IMR-90 (cell line): ENCODE results near the gene RAD51AP1. TPM values are rescaled to one million over a fixed set of nuclear protein-coding genes. Genes with fewer than 3 reads are reported as not detected.

ENCODE experiments used
- ATAC-seq: fragments of 200-7000 bp; cut with Tn5 transposase; 2 replicates; pipeline ENCODE4 v1.9.1; 2020; ENCODE audit warnings: low read depth, mild to moderate bottlenecking, moderate library complexity
- BruUV-seq: library from RNA; stranded (reverse); fragments of 400-500 nt; replicated peaks from 2 replicates; lab custom pipeline; 2021; lab: Mats Ljungman, UMichigan
- CTCF ChIA-PET: fragments of 300-600 bp; formaldehyde crosslinking; extraction: SDS; loops from one replicate; lab custom pipeline; 2021; ENCODE audit warnings: antibody characterized with exemption; lab: Yijun Ruan, JAX
- POLR2A ChIA-PET: fragments of 300-600 bp; sonication (Branson Sonifier 250); formaldehyde crosslinking; loops from one replicate; lab custom pipeline; 2022; ENCODE audit warnings: antibody characterized with exemption; ENCODE audit not compliant: unreplicated experiment; lab: Charles Lee
- DNase-seq: peaks from one replicate; pipeline ENCODE4 v3.0.0; 2013
- H2AFZ ChIP-seq: replicated peaks from 2 replicates; pipeline ENCODE3; 2013; ENCODE audit warnings: low read length, mild to moderate bottlenecking; ENCODE audit not compliant: poor library complexity
- H2AK5ac ChIP-seq: 2 replicates; pipeline ENCODE4 v1.6.1; 2013; ENCODE audit warnings: low read depth, low read length, inconsistent platforms
- H2AK9ac ChIP-seq: replicated peaks from 2 replicates; pipeline ENCODE3; 2013; ENCODE audit warnings: mild to moderate bottlenecking, low read depth, low read length, moderate library complexity; ENCODE audit not compliant: poor library complexity
- H2BK120ac ChIP-seq: 2 replicates; pipeline ENCODE4 v1.6.1; 2013; ENCODE audit warnings: low read depth, low read length, inconsistent platforms
- H2BK15ac ChIP-seq: 3 replicates; pipeline ENCODE4 v1.6.1; 2013; ENCODE audit warnings: low read depth, low read length, inconsistent platforms
- H2BK20ac ChIP-seq: 2 replicates; pipeline ENCODE4 v1.6.1; 2013; ENCODE audit warnings: low read depth, mild to moderate bottlenecking, inconsistent platforms, low read length, moderate library complexity
- H2BK5ac ChIP-seq: 2 replicates; pipeline ENCODE4 v1.6.1; 2013; ENCODE audit warnings: mild to moderate bottlenecking, low read depth, low read length, inconsistent platforms; ENCODE audit not compliant: poor library complexity, severe bottlenecking
- H3K14ac ChIP-seq: replicated peaks from 2 replicates; pipeline ENCODE4 v1.6.1; 2013; ENCODE audit warnings: low read depth, low read length, inconsistent platforms
- H3K18ac ChIP-seq: 2 replicates; pipeline ENCODE4 v1.6.1; 2013; ENCODE audit warnings: low read depth, low read length, control low read depth
- H3K23ac ChIP-seq: 2 replicates; pipeline ENCODE4 v1.6.1; 2013; ENCODE audit warnings: low read depth, low read length, inconsistent platforms
- H3K27ac ChIP-seq: 2 replicates; pipeline ENCODE4 v1.5.1; 2013; ENCODE audit warnings: mild to moderate bottlenecking, control low read depth, low read length; ENCODE audit not compliant: insufficient read depth
- H3K27me3 ChIP-seq: 2 replicates; pipeline ENCODE4 v1.6.1; 2013; ENCODE audit warnings: low read length; ENCODE audit not compliant: control insufficient read depth, insufficient read depth
- H3K36me3 ChIP-seq: 2 replicates; pipeline ENCODE4 v1.6.1; 2013; ENCODE audit warnings: low read length, mixed read lengths; ENCODE audit not compliant: control insufficient read depth, insufficient read depth
- H3K4ac ChIP-seq: 2 replicates; pipeline ENCODE4 v1.6.1; 2013; ENCODE audit warnings: low read depth, low read length, inconsistent platforms
- H3K4me1 ChIP-seq: 2 replicates; pipeline ENCODE4 v1.6.1; 2013; ENCODE audit warnings: low read length, mixed read lengths; ENCODE audit not compliant: control insufficient read depth, insufficient read depth
- H3K4me2 ChIP-seq: 2 replicates; pipeline ENCODE4 v1.6.1; 2013; ENCODE audit warnings: low read depth, mild to moderate bottlenecking, control low read depth, low read length, moderate library complexity
- H3K4me3 ChIP-seq: 2 replicates; pipeline ENCODE4 v1.5.1; 2013; ENCODE audit warnings: low read depth, mild to moderate bottlenecking, control low read depth, low read length, moderate library complexity; ENCODE audit not compliant: insufficient read depth
- H3K56ac ChIP-seq: 2 replicates; pipeline ENCODE4 v1.6.1; 2013; ENCODE audit warnings: low read length, inconsistent platforms; ENCODE audit not compliant: insufficient read depth; ENCODE audit errors: extremely low read depth
- H3K79me1 ChIP-seq, 2 experiments: 2 replicates each; pipeline ENCODE4 v1.6.1; 2013; ENCODE audit warnings: low read length in 2 of 2, inconsistent platforms in 1 of 2, low read depth in 1 of 2
- H3K9ac ChIP-seq: 2 replicates; pipeline ENCODE4 v1.6.1; 2013; ENCODE audit warnings: low read depth, low read length, control low read depth
- H3K9me1 ChIP-seq: 2 replicates; pipeline ENCODE4 v1.6.1; 2013; ENCODE audit warnings: low read length, inconsistent platforms; ENCODE audit not compliant: insufficient read depth
- H3K9me3 ChIP-seq: 2 replicates; pipeline ENCODE4 v1.6.1; 2013; ENCODE audit warnings: low read length; ENCODE audit not compliant: control insufficient read depth, insufficient read depth
- H4K20me1 ChIP-seq: 2 replicates; pipeline ENCODE4 v1.6.1; 2013; ENCODE audit warnings: low read length, inconsistent platforms; ENCODE audit not compliant: insufficient read depth
- H4K5ac ChIP-seq: 2 replicates; pipeline ENCODE4 v1.6.1; 2013; ENCODE audit warnings: mild to moderate bottlenecking, low read depth, low read length, control low read depth
- H4K8ac ChIP-seq, 2 experiments: 2 replicates each; pipeline ENCODE4 v1.6.1; 2013; ENCODE audit warnings: low read depth in 2 of 2, low read length in 2 of 2, control low read depth in 1 of 2, inconsistent platforms in 1 of 2
- H4K91ac ChIP-seq: 2 replicates; pipeline ENCODE4 v1.6.1; 2013; ENCODE audit warnings: low read depth, low read length, inconsistent platforms; ENCODE audit not compliant: insufficient read depth
- BHLHE40 ChIP-seq: fragments of 150-350 bp; IDR thresholded peaks from 2 replicates; pipeline ENCODE4 v1.6.1; 2016; ENCODE audit warnings: mild to moderate bottlenecking, low read depth, low read length
- CEBPB ChIP-seq: IDR thresholded peaks from 2 replicates; pipeline ENCODE4 v1.6.1; 2012; ENCODE audit warnings: low read depth, low read length, improper control_type of control experiment
- CHD1 ChIP-seq: IDR thresholded peaks from 2 replicates; pipeline ENCODE4 v1.6.1; 2012; ENCODE audit warnings: low read depth, low read length, improper control_type of control experiment
- CTCF ChIP-seq: conservative IDR thresholded peaks from 2 replicates; pipeline ENCODE4 v1.5.1; 2012; ENCODE audit warnings: mild to moderate bottlenecking, low read depth, low read length, improper control_type of control experiment
- ELK1 ChIP-seq: fragments of 150-350 bp; IDR thresholded peaks from 2 replicates; pipeline ENCODE4 v1.6.1; 2016; ENCODE audit warnings: low read depth, mild to moderate bottlenecking, low read length, moderate library complexity, borderline replicate concordance
- FOS ChIP-seq: fragments of 150-350 bp; IDR thresholded peaks from 2 replicates; pipeline ENCODE4 v1.6.1; 2016; ENCODE audit warnings: low read depth, low read length
- MAFK ChIP-seq: IDR thresholded peaks from 2 replicates; pipeline ENCODE4 v1.6.1; 2012; ENCODE audit warnings: low read depth, low read length, improper control_type of control experiment
- MAZ ChIP-seq: IDR thresholded peaks from 2 replicates; pipeline ENCODE4 v1.6.1; 2012; ENCODE audit warnings: low read depth, mild to moderate bottlenecking, low read length, improper control_type of control experiment, moderate library complexity, borderline replicate concordance
- MXI1 ChIP-seq: IDR thresholded peaks from 2 replicates; pipeline ENCODE4 v1.6.1; 2012; ENCODE audit warnings: low read depth, mild to moderate bottlenecking, low read length, moderate library complexity, borderline replicate concordance
- NFE2L2 ChIP-seq: fragments of 150-350 bp; IDR thresholded peaks from 2 replicates; pipeline ENCODE4 v1.6.1; 2016; ENCODE audit warnings: low read depth, mild to moderate bottlenecking, low read length
- POLR2A ChIP-seq: IDR thresholded peaks from 2 replicates; pipeline ENCODE4 v1.6.1; 2012; ENCODE audit warnings: mild to moderate bottlenecking, low read depth, low read length
- RAD21 ChIP-seq: IDR thresholded peaks from 2 replicates; pipeline ENCODE4 v1.6.1; 2012; ENCODE audit warnings: low read length, improper control_type of control experiment
- RCOR1 ChIP-seq: IDR thresholded peaks from 2 replicates; pipeline ENCODE4 v1.6.1; 2012; ENCODE audit warnings: mild to moderate bottlenecking, low read length, improper control_type of control experiment; ENCODE audit not compliant: insufficient replicate concordance
- RFX5 ChIP-seq: IDR thresholded peaks from 2 replicates; pipeline ENCODE4 v1.8.0; 2012; ENCODE audit warnings: low read depth, mild to moderate bottlenecking, low read length, moderate library complexity
- SMC3 ChIP-seq: fragments of 150-350 bp; IDR thresholded peaks from 2 replicates; pipeline ENCODE4 v1.6.1; 2016; ENCODE audit warnings: low read depth, mild to moderate bottlenecking, antibody characterized with exemption, low read length, moderate library complexity
- USF2 ChIP-seq: fragments of 150-350 bp; IDR thresholded peaks from 2 replicates; pipeline ENCODE4 v1.6.1; 2017; ENCODE audit warnings: mild to moderate bottlenecking, antibody characterized with exemption, low read length, low read depth
- WGBS, 2 experiments: methylation state at CpG; one replicate each; pipeline versions ENCODE4 v1.1.5 to v1.1.7; 2013; ENCODE audit warnings: missing lambda C conversion rate in 2 of 2; ENCODE audit not compliant: insufficient read length in 1 of 2; ENCODE audit errors: extremely low coverage in 2 of 2; 5-methylcytosine and 5-hydroxymethylcytosine counted together
- dilution Hi-C: fragments of 300-500 bp; cut with HindIII; formaldehyde crosslinking; loops from one replicate; pipeline ENCODE4 v1.14.3; 2018; ENCODE audit warnings: low sequenced_read_pairs; ENCODE audit not compliant: unreplicated experiment
- in situ Hi-C: fragments of 300-500 bp; cut with MboI; formaldehyde crosslinking; loops from 3 replicates; pipeline ENCODE4 v1.14.3; 2019; ENCODE audit warnings: low sequenced_read_pairs, inconsistent platforms, mixed read lengths
- intact Hi-C: fragments of 100-400 bp; cut with micrococcal nuclease; formaldehyde crosslinking; loops from 2 replicates; pipeline ENCODE4 v1.10.0; 2022
- polyA plus RNA-seq, 3 experiments: library from polyadenylated mRNA; depleted of rRNA; stranded (reverse); fragments of >200 nt; gene quantifications; 2 replicates each; pipeline ENCODE4 v1.2.3, GENCODE V29; 2012; ENCODE audit warnings: low replicate concordance in 1 of 3
- total RNA-seq: library from RNA; depleted of rRNA; stranded (reverse); fragments of >200 nt; gene quantifications from 2 replicates; pipeline ENCODE4 v1.2.3, GENCODE V29; 2012

RAD51AP1 gene
- total and polyA plus RNA-seq, 2 of the 4 experiments (the other 2 are of a cell fraction): 6.5 to 10.2 TPM

DNA sequence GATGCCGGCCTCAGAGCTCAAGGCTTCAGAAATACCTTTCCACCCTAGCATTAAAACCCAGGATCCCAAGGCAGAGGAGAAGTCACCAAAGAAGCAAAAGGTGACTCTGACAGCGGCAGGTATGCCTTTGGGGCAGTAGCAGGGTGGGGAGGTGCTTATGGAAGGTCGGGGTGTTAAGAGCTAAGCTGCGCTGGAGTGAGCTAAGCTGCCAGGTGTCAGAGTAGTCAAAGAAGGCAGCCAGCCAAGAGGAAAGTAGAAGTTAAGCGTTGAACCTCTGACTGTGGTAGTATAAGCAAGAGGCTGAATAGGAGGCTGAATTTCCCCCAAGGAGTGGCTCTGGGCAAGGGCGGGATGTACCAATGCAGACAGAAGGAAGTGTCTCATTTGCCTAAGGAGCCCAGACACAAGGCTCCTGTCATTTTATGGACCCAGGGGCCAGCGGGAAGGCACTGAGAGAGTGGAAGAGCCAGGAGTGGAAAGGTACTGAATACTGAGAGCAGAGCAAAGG is 52.5 kb downstream of the RAD51AP1 start:
- Histone ChIP-seq H2AK9ac (no peak overlapping the region), H2BK15ac (no peak overlapping the region), H3K4ac (no peak overlapping the region), H3K56ac (no peak overlapping the region), H3K4me2 (no peak overlapping the region), H2BK120ac (no peak overlapping the region), H2BK5ac (no peak overlapping the region), H4K91ac (no peak overlapping the region), H3K18ac (no peak overlapping the region), H3K27me3 (peaks cover 4% of the 10 kb centered on the region), H3K9ac (no peak overlapping the region), H3K79me1 (no peaks in the 10 kb centered on the region), H3K4me1 (no peaks in the 10 kb centered on the region), H3K23ac (no peak overlapping the region), H4K5ac (no peak overlapping the region), H3K27ac (no peak overlapping the region), H4K8ac (no peak overlapping the region), H2AFZ (no peak overlapping the region), H3K9me3 (no peaks in the 10 kb centered on the region), H3K36me3 (no peaks in the 10 kb centered on the region), H2AK5ac (no peak overlapping the region), H3K4me3 (no peak overlapping the region), H3K14ac (no peak overlapping the region), H3K9me1 (no peaks in the 10 kb centered on the region), H4K20me1 (no peaks in the 10 kb centered on the region), H2BK20ac (no peak overlapping the region)
- POLR2A ChIA-PET: no interaction called here
- in situ Hi-C loops: no loop called here
- 27% methylated on average over 2 of the region's 7 CpGs; no CpG with 5 or more reads in 1 of the 2 experiments for WGBS, 2 experiments
- dilution Hi-C loops: no loop called here
- intact Hi-C loops: no loop called here
- DNase-seq (no peak), ATAC-seq (no peak)
- BruUV-seq: no TSS peak
- CTCF ChIA-PET: interaction anchor here (0.6 to 1.3 kb wide), 2 partner anchors 12 to 51 kb away, joined by 3 to 4 read pairs; no protein-coding TSS in a partner anchor
- TF ChIP-seq RCOR1 (no peak), ELK1 (no peak), CEBPB (no peak), USF2 (no peak), SMC3 (no peak), MAZ (no peak), RAD21 (no peak), NFE2L2 (no peak), CHD1 (no peak), FOS (no peak), MXI1 (no peak), BHLHE40 (no peak), POLR2A (no peak), MAFK (no peak), RFX5 (no peak), CTCF (no peak)
